Activated T-cell treated with anti-CD3 and anti-CD28 coated beads, Interleukin-2, amount 50 U/mL, for 24 hours (primary cell): ENCODE data around the gene GARIN3.

Source experiments
- DNase-seq: peaks from one replicate; pipeline ENCODE4 v3.0.0-alpha.2; 2020
- H3K27ac Mint-ChIP-seq: 2 replicates; pipeline ENCODE4 v1.8.0; 2020; ENCODE audit warnings: mild to moderate bottlenecking, mixed read lengths
- H3K27me3 Mint-ChIP-seq: 2 replicates; pipeline ENCODE4 v1.8.0; 2020; ENCODE audit warnings: mixed read lengths
- H3K36me3 Mint-ChIP-seq: 2 replicates; pipeline ENCODE4 v1.8.0; 2020; ENCODE audit warnings: low read depth, mixed read lengths
- H3K4me1 Mint-ChIP-seq: 2 replicates; pipeline ENCODE4 v1.8.0; 2020; ENCODE audit warnings: low read depth, mixed read lengths
- H3K4me3 Mint-ChIP-seq: 2 replicates; pipeline ENCODE4 v1.8.0; 2020; ENCODE audit warnings: mild to moderate bottlenecking, moderate library complexity, mixed read lengths
- H3K9me3 Mint-ChIP-seq: 2 replicates; pipeline ENCODE4 v1.8.0; 2020; ENCODE audit warnings: mixed read lengths

The GARIN3 gene

GRCh38 chr5:157143127-157143971, 22.7 kb downstream of the GARIN3 start:
- Mint-ChIP-seq H3K27ac (peak overlapping the region; percentile 98), H3K9me3 (no peaks in the 10 kb centered on the region), H3K4me1 (peaks cover 50% of the 10 kb centered on the region), H3K4me3 (peak overlapping the region; percentile 96), H3K27me3 (no peaks in the 10 kb centered on the region), H3K36me3 (peaks cover 46% of the 10 kb centered on the region)
- peak; percentile 67 for DNase-seq

- DNase-seq, result peak; percentile 86
- no peaks in the 10 kb centered on the region for H3K9me3 Mint-ChIP-seq
- no peaks in the 10 kb centered on the region for H3K27me3 Mint-ChIP-seq
- H3K4me3 Mint-ChIP-seq, result peak within 1 kb of the TSS; percentile 96
- H3K4me1 Mint-ChIP-seq, result peaks cover 54% of the 10 kb centered on the region
- H3K36me3 Mint-ChIP-seq, result peaks cover 54% of the 10 kb centered on the region
- H3K27ac Mint-ChIP-seq, result peak within 1 kb of the TSS; percentile 98
Measured at GRCh38 chr5:157142317-157143126, 23.5 kb downstream of the GARIN3 start, which contains the start of gene MED7. TSS of gene MED7 (minus strand) at chr5:157142865. CDS start at chr5:157139431, 3,434 bp downstream.

GRCh38 chr5:157137691-157138090, 28.4 kb downstream of the GARIN3 start:
- H3K4me3 Mint-ChIP-seq, result no peak overlapping the region
- H3K27me3 Mint-ChIP-seq, result no peaks in the 10 kb centered on the region
- no peak for DNase-seq
- no peaks in the 10 kb centered on the region for H3K9me3 Mint-ChIP-seq
- H3K36me3 Mint-ChIP-seq, result peaks cover 65% of the 10 kb centered on the region
- peak overlapping the region; percentile 77 for H3K27ac Mint-ChIP-seq
- peaks cover 73% of the 10 kb centered on the region for H3K4me1 Mint-ChIP-seq

GRCh38 chr5:157132281-157132612, 33.8 kb downstream of the GARIN3 start:
- Mint-ChIP-seq H3K36me3 (peaks cover 12% of the 10 kb centered on the region), H3K4me1 (peaks cover 43% of the 10 kb centered on the region), H3K9me3 (no peaks in the 10 kb centered on the region), H3K4me3 (no peak overlapping the region), H3K27ac (no peak overlapping the region), H3K27me3 (no peaks in the 10 kb centered on the region)
- DNase-seq, result no peak

GRCh38 chr5:157130925-157131324, 35.1 kb downstream of the GARIN3 start:
- H3K27ac Mint-ChIP-seq, result no peak overlapping the region
- H3K4me3 Mint-ChIP-seq, result no peak overlapping the region
- H3K36me3 Mint-ChIP-seq, result peaks cover 1% of the 10 kb centered on the region
- DNase-seq, result no peak
- no peaks in the 10 kb centered on the region for H3K27me3 Mint-ChIP-seq
- H3K9me3 Mint-ChIP-seq, result no peaks in the 10 kb centered on the region
- peaks cover 34% of the 10 kb centered on the region for H3K4me1 Mint-ChIP-seq

GRCh38 chr5:157121709-157122108, 44.4 kb downstream of the GARIN3 start:
- H3K4me3 Mint-ChIP-seq, result no peak overlapping the region
- H3K9me3 Mint-ChIP-seq, result peaks cover 14% of the 10 kb centered on the region
- no peak overlapping the region for H3K27ac Mint-ChIP-seq
- no peak for DNase-seq
- H3K4me1 Mint-ChIP-seq, result peaks cover 6% of the 10 kb centered on the region
- no peaks in the 10 kb centered on the region for H3K27me3 Mint-ChIP-seq
- no peaks in the 10 kb centered on the region for H3K36me3 Mint-ChIP-seq

- no peaks in the 10 kb centered on the region for H3K36me3 Mint-ChIP-seq
- H3K4me3 Mint-ChIP-seq, result no peak overlapping the region
- no peaks in the 10 kb centered on the region for H3K27me3 Mint-ChIP-seq
- peaks cover 14% of the 10 kb centered on the region for H3K9me3 Mint-ChIP-seq
- peaks cover 20% of the 10 kb centered on the region for H3K4me1 Mint-ChIP-seq
- no peak overlapping the region for H3K27ac Mint-ChIP-seq
- DNase-seq, result no peak
Measured at GRCh38 chr5:157120102-157120501, 46.0 kb downstream of the GARIN3 start.

GRCh38 chr5:157116483-157116954, 49.5 kb downstream of the GARIN3 start:
- H3K27me3 Mint-ChIP-seq, result no peaks in the 10 kb centered on the region
- H3K4me3 Mint-ChIP-seq, result peak overlapping the region; percentile 38
- H3K9me3 Mint-ChIP-seq, result peaks cover 5% of the 10 kb centered on the region
- H3K27ac Mint-ChIP-seq, result peak overlapping the region; percentile 83
- DNase-seq, result no peak
- no peaks in the 10 kb centered on the region for H3K36me3 Mint-ChIP-seq
- peaks cover 34% of the 10 kb centered on the region for H3K4me1 Mint-ChIP-seq

- no peaks in the 10 kb centered on the region for H3K9me3 Mint-ChIP-seq
- no peak for DNase-seq
- H3K36me3 Mint-ChIP-seq, result no peaks in the 10 kb centered on the region
- peaks cover 37% of the 10 kb centered on the region for H3K4me1 Mint-ChIP-seq
- H3K27me3 Mint-ChIP-seq, result no peaks in the 10 kb centered on the region
- no peak overlapping the region for H3K27ac Mint-ChIP-seq
- H3K4me3 Mint-ChIP-seq, result no peak overlapping the region
Measured at GRCh38 chr5:157115502-157115901, 50.6 kb downstream of the GARIN3 start.

- H3K4me3 Mint-ChIP-seq, result no peak overlapping the region
- H3K27me3 Mint-ChIP-seq, result no peaks in the 10 kb centered on the region
- no peak overlapping the region for H3K27ac Mint-ChIP-seq
- no peaks in the 10 kb centered on the region for H3K9me3 Mint-ChIP-seq
- no peaks in the 10 kb centered on the region for H3K36me3 Mint-ChIP-seq
- peaks cover 39% of the 10 kb centered on the region for H3K4me1 Mint-ChIP-seq
- no peak for DNase-seq
Measured at GRCh38 chr5:157115012-157115411, 51.1 kb downstream of the GARIN3 start.

GRCh38 chr5:157113002-157113401, 53.1 kb downstream of the GARIN3 start:
- H3K27ac Mint-ChIP-seq, result no peak overlapping the region
- no peak overlapping the region for H3K4me3 Mint-ChIP-seq
- H3K27me3 Mint-ChIP-seq, result no peaks in the 10 kb centered on the region
- no peaks in the 10 kb centered on the region for H3K36me3 Mint-ChIP-seq
- no peak for DNase-seq
- no peaks in the 10 kb centered on the region for H3K9me3 Mint-ChIP-seq
- peaks cover 58% of the 10 kb centered on the region for H3K4me1 Mint-ChIP-seq
